KOPT-K1 (cell line): ENCODE data around the gene LEF1.

Source experiments
- H3K27ac ChIP-seq: fragments of 200-600 bp; sonication (generic); 2 replicates; pipeline ENCODE4 v1.5.1; 2016; ENCODE audit warnings: antibody characterized with exemption, mild to moderate bottlenecking, low read depth, low read length; ENCODE audit not compliant: poor library complexity, severe bottlenecking
- H3K36me3 ChIP-seq: fragments of 200-600 bp; sonication (generic); 2 replicates; pipeline ENCODE4 v1.5.1; 2017; ENCODE audit warnings: antibody characterized with exemption, mild to moderate bottlenecking, low read length, moderate library complexity; ENCODE audit not compliant: insufficient read depth
- H3K9me3 ChIP-seq: fragments of 200-600 bp; sonication (generic); 2 replicates; pipeline ENCODE4 v1.5.1; 2017; ENCODE audit warnings: antibody characterized with exemption, low read length, mild to moderate bottlenecking; ENCODE audit not compliant: insufficient read depth, poor library complexity, severe bottlenecking

Gene LEF1

DNA sequence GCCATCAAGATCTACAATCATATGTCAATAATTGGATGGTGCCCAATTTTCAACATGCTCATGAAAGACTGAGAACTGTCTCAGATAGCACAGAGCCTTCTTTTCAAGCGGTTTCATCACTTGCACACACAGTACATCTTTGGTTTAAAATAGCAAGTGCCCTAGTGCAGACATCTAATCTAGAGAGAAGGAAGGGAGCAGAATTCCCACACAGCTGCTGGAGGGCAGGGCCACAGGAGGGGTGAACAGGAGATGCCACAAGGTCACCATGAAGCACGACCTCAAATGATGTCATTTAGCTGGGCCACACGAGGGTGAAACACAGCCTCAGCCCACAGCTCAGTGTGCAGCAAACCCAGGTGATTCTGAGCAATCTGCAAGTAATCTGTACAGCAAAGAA lies 24.3 kb downstream of the LEF1 start:
- Histone ChIP-seq H3K27ac (peak overlapping the region; percentile 21), H3K9me3 (no peaks in the 10 kb centered on the region), H3K36me3 (peaks cover 97% of the 10 kb centered on the region)

DNA sequence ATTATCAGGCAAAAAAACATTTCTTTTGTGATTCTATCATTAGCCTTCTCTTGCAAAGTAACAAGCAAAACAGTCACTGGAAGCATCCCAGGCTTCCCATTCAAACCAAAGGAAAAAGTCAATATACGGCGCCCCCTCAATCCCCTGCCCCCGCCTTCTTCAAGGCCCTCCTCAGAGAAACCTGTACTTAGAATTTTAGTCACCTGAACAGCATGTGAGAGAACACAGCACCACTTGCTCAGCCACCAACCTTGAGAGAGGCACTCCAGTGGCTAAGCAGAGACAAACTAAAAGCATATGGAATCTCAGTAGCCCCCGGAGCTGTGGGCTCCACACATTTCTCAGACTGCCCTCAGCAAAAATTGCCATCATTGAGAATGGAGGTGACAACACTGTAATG lies 25.2 kb downstream of the LEF1 start:
- Histone ChIP-seq H3K27ac (no peak overlapping the region), H3K36me3 (peaks cover 100% of the 10 kb centered on the region), H3K9me3 (no peaks in the 10 kb centered on the region)

DNA sequence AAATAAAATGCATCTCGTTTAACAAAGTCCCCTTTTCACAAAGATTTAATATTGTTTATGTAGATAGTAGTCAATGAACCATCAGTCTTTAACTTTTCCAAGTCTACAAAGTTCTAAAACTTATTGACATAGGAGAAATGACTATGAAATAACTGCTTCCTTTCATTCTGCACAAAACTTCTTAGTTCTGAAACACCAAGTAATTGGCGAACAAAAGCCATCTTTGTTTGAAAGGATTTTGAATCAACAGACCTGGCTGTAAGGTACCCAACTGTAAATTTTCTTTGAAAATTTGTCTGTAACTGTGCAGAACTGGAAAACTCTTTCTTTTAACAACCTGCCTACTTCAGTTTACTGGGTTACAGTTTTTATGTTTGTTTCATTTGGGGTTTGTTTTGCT lies 25.9 kb downstream of the LEF1 start:
- Histone ChIP-seq H3K27ac (no peak overlapping the region), H3K9me3 (no peaks in the 10 kb centered on the region), H3K36me3 (peaks cover 100% of the 10 kb centered on the region)

DNA sequence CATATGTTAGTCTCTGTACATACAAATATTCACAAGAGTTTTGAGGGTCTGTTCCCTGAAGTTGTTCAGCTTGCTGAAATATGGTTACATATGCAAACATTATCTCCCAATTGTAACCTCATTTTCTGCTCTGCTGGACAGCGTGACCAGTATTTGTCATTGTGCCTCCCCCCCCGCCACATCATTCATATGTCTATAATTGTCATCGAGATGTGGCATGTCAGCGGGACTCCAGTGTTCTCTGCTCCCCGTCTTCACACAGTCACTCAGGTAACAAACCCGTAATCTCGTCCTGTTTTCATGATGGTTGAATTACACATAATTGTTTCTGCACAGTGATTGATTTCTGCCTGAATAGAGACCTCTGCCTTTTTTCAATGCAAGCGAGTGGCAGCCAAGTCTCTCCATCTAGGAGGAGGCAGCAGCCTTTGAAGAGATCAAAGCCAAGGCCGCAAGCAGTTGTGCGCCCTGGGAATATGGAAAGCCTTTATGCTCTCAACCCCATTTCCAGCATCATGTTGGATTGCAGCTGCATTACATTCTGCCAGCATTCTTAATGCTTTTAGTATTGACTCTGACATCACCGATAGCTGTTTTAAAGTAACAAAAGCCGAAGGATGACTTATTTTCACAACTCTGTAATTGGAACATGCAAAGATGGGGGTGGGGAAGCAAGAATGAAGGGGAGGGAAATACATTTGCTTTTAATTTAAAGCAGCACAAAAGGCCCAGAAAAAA lies 27.4 kb downstream of the LEF1 start:
- no peaks in the 10 kb centered on the region for H3K9me3 ChIP-seq
- H3K36me3 ChIP-seq: peaks cover 97% of the 10 kb centered on the region
- peak overlapping the region; percentile 75 for H3K27ac ChIP-seq

DNA sequence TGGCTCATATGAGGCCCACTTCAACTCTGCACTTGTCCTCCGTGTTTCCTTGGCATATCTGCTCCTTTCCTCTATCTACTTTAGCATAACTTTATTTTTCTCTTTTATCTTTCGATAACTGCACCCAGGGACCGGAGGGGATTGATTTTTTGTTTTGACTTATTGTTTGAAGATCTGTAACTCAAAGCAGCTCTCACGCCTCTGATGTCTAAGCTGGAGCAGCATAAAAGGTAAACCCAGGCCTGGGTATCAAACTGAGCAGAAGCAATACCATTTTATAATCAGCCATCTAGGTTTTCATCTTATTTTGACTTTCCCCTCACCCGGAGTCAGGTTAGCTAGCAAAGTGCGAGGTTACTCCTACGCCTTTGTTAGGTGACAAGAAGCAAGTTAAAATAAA lies 28.4 kb downstream of the LEF1 start:
- Histone ChIP-seq H3K36me3 (peaks cover 97% of the 10 kb centered on the region), H3K27ac (peak overlapping the region; percentile 75), H3K9me3 (no peaks in the 10 kb centered on the region)

DNA sequence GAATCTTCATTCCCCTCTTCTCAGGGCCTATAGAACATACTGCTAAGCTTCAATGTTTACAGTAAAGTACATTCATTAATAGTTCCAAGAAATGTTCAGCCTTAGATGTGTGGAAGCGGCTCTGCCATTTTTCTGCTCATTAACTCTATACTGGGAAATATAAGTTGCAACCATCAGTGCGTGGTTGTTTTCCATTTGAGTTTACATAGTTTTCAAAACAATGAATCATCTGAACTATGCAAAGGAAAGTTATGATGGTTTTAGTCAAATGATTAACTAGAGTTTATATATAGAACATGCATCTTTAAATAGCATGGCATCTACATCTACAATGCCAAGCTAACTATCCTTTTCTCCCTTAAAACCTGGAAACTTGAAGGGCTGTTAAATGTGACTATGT lies 29.6 kb downstream of the LEF1 start:
- Histone ChIP-seq H3K36me3 (peaks cover 97% of the 10 kb centered on the region), H3K27ac (peak overlapping the region; percentile 75), H3K9me3 (no peaks in the 10 kb centered on the region)

DNA sequence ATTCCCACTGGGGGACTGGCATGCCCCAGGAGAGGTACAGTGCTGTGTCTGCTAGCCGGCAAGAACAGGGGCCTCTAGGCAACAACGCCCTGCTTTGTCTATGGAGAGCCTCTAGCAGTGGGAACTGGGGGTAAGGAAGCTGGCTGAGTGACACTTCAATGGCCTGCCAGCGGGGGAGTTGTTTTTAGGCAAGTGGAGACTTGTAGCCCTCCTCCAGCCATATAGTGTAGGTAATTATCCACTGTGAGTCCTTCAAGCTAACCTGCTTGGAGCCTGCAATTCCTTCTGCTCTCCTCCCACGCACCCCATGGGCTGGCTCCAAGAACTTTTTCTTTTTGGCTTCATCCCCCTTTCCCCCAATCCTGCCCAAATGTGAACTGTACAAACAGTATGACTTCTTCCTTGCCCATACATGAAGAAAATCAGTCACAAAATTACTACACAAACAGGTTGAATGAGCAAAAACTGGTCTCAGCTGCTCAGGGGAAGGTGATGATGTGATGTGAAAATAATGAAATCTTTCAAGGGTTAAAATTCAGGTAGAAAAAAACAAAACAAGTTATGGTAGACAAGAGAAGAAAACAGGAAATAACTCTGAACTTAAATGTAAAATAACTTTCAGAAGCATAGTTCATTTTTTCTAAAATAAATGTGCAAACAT lies 33.1 kb downstream of the LEF1 start:
- Histone ChIP-seq H3K9me3 (no peaks in the 10 kb centered on the region), H3K27ac (peak overlapping the region; percentile 75), H3K36me3 (peaks cover 96% of the 10 kb centered on the region)

DNA sequence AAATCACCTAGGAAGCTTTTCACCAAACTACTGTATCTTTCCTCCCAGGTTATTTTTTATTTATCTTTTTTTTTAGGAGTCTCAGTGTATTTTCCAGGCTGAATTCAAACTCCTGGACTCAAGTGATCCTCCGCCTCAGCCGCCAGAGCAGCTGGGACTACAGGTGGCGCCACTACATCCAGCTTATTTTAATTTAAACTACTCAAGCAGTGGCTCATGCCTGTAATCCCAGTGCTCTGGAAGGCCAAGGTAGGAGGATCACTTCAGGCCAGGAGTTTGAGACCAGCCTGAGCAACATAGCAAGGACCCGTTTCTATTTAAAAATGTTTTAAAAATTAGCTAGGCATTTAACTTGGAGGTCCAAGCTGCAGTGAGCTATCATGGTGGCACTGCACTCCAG lies 37.8 kb downstream of the LEF1 start:
- Histone ChIP-seq H3K36me3 (peaks cover 99% of the 10 kb centered on the region), H3K27ac (no peak overlapping the region)

DNA sequence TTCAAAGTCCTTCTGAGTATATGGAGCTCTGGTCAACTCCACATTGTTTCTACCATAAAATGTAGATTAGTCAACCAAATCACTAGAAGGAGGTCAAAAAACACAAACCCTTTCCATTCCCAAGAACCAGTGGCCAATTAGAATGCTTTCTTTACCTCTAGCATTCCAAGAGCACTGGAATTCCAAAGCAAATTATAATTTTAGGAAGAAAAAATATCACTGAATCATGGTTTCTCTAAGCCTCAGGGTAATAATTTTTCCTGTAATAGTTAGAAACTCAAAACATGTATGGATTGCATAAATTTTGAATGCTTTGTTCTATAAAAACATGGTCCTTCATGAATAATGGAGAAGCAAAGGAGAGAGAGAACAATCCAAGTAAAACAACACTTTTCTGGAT lies 39.5 kb downstream of the LEF1 start:
- H3K36me3 ChIP-seq: peaks cover 99% of the 10 kb centered on the region
- no peaks in the 10 kb centered on the region for H3K9me3 ChIP-seq
- no peak overlapping the region for H3K27ac ChIP-seq

More for the DNA sequence above, 37.8 kb downstream of the LEF1 start:
- no peaks in the 10 kb centered on the region for H3K9me3 ChIP-seq

DNA sequence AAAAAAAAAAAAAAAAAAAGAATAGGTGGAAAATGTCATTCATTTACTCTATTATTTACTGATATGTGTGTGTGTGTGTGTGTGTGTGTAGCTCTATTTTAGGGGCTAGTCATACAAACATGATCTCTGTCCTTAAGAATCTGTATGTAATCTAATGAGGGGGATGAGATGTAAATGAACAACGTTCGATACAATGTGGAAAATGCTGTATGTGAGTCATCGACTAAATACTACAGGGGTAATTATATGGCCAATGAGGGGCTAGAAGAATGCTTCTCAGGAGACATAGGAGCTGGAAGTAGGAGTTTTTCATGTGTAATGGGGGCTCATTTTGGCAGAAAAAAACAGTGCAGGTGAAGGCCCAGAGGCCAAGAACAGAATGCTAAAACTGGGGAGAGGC lies 41.9 kb downstream of the LEF1 start:
- Histone ChIP-seq H3K27ac (no peak overlapping the region), H3K36me3 (peaks cover 99% of the 10 kb centered on the region), H3K9me3 (no peaks in the 10 kb centered on the region)

DNA sequence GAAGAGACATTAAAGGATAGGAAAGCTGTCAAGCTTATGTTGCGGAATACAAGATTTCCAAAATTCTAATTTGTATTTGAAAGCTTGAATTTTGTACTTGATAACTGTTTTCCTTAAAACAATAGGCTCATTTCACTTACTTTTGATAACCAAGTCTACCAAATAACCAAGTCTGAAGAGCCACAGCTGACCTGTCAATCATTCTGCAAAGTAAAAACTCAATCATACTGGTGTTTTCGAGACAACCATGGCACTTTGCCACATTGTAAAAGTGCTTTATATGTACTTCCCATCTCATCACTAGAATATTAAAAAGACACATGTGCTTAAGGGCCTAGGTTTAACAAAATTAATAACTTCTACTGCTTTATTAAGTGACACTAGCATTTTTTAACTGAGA lies 47.9 kb downstream of the LEF1 start:
- H3K36me3 ChIP-seq: peaks cover 95% of the 10 kb centered on the region
- no peaks in the 10 kb centered on the region for H3K9me3 ChIP-seq
- no peak overlapping the region for H3K27ac ChIP-seq

DNA sequence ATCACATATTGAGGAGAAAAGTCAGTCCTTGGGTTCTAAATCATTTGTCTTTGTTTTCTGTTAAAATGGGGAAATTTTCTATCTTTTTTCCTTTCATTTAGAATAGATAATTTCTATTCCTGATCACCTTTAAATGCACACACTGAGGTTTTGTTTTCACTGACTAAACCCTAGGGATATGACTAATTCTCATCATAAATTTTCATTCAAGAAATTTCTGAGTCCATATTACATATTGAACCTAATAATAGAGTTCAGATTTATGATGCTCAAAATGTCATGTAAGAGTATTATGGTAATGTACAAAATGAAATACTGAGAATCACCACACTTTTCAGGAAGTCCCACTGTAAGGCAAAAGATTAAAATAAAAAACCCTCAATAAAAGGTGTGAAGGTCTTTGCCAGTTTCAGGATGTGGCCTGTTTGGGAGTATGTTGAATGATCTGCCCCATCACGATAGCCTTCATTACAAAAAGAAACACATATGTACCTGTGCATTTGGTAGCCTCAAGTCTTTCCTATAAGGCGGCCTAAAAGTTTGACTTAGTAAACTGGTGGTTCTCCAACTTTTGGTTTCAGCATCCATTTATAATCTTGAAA lies 49.4 kb downstream of the LEF1 start:
- Histone ChIP-seq H3K9me3 (no peaks in the 10 kb centered on the region), H3K27ac (peak overlapping the region; percentile 51), H3K36me3 (peaks cover 95% of the 10 kb centered on the region)

DNA sequence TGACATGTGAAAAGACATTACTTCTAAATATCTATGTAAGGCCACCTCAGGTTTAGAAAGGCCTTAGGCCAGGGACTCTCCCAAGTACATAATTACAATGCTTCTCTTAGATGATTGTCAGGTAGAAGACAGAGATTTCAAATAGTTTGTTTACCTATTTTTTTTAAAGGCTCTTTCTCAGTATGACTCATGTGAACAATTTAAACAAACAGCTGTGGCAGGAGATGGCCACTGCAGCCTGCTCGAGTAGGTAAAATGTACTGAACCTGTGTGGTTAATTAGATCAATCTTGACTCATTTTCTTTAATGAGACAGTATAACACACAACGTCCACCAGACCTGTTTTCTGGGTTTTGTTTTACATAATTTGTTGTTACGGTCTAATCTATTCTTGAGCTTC lies 50.2 kb downstream of the LEF1 start:
- H3K9me3 ChIP-seq: no peaks in the 10 kb centered on the region
- peak overlapping the region; percentile 51 for H3K27ac ChIP-seq

DNA sequence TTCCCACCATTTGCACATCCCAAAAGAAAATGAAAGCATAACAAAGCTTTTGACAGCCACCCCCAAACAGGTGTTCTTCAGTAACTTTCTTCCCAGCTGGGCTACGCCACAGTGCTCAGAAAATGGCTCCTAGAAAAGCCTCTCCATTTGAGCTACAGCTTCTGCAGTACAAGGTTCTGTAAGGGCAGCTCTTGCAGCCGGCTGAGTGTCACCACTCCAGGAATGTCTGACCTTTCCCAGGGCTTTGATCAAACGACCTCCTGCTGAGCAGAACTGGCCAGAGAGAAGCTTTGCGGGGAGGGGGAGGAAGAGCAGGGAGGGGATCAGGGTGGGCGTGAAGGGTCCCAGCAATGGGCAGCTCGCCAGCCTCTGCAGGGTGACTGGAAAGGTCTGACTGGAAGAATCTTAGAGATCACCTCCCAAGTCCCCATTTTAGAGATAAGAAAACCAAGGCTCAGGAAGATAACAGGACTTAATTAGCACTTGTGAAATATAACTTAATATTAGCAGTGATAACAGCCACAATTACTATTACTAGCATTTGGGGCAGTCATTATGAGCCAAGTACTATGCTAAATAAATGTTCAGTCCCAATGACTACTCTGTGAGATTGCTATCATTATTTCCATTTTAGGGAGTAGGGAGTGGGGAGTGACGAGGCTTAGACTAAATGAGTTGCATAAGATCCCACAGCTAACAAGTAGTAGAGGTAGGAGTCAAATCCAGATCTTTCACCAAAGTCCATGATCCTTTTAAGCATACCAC lies 51.1 kb downstream of the LEF1 start:
- Histone ChIP-seq H3K36me3 (peaks cover 88% of the 10 kb centered on the region), H3K27ac (peak overlapping the region; percentile 51), H3K9me3 (no peaks in the 10 kb centered on the region)

More for the DNA sequence above, 50.2 kb downstream of the LEF1 start:
- peaks cover 91% of the 10 kb centered on the region for H3K36me3 ChIP-seq
